Central memory CD8-positive, alpha-beta T cell (primary cell): ENCODE measurements around the gene GNL2.

Experiments used
- ATAC-seq: fragments of 150-1000 bp; cut with Tn5 transposase; replicated peaks from 2 replicates; pipeline ENCODE4 v1.10.0; 2022; ENCODE audit warnings: mild to moderate bottlenecking, moderate FRiP score, moderate number of reproducible peaks; ENCODE audit not compliant: poor library complexity, severe bottlenecking; ENCODE audit errors: extremely low read depth
- DNase-seq, 2 donors: peaks; one replicate each; pipeline ENCODE4 v3.0.0; 2021; ENCODE audit warnings: low spot score in 2 of 2
- H3K27ac Mint-ChIP-seq: one replicate; pipeline ENCODE4 v1.8.0; 2022; ENCODE audit warnings: low read depth, mild to moderate bottlenecking, moderate library complexity, mixed read lengths
- H3K27me3 Mint-ChIP-seq: one replicate; pipeline ENCODE4 v1.8.0; 2022; ENCODE audit warnings: mixed read lengths
- H3K36me3 Mint-ChIP-seq: one replicate; pipeline ENCODE4 v1.8.0; 2022; ENCODE audit warnings: mild to moderate bottlenecking, moderate library complexity, mixed read lengths; ENCODE audit not compliant: insufficient read depth
- H3K4me1 Mint-ChIP-seq: one replicate; pipeline ENCODE4 v1.8.0; 2022; ENCODE audit warnings: mixed read lengths
- H3K4me3 Mint-ChIP-seq: one replicate; pipeline ENCODE4 v1.8.0; 2022; ENCODE audit warnings: mild to moderate bottlenecking, moderate library complexity, mixed read lengths
- H3K9me3 Mint-ChIP-seq: one replicate; pipeline ENCODE4 v1.8.0; 2022; ENCODE audit warnings: mixed read lengths

Gene GNL2

GRCh38 chr1:37628026-37628556 lies 32.4 kb upstream of the GNL2 start:
- no peaks in the 10 kb centered on the region for H3K36me3 Mint-ChIP-seq
- H3K9me3 Mint-ChIP-seq = no peaks in the 10 kb centered on the region
- peaks cover 5% of the 10 kb centered on the region for H3K4me1 Mint-ChIP-seq
- ATAC-seq (no peak), DNase-seq (no peak)
- H3K27me3 Mint-ChIP-seq = peaks cover 92% of the 10 kb centered on the region
- no peak overlapping the region for H3K27ac Mint-ChIP-seq
- H3K4me3 Mint-ChIP-seq = no peak overlapping the region

GRCh38 chr1:37622131-37622530 lies 26.4 kb upstream of the GNL2 start:
- Mint-ChIP-seq H3K9me3 (no peaks in the 10 kb centered on the region), H3K27ac (no peak overlapping the region), H3K4me1 (no peaks in the 10 kb centered on the region), H3K27me3 (peaks cover 64% of the 10 kb centered on the region), H3K36me3 (no peaks in the 10 kb centered on the region), H3K4me3 (no peak overlapping the region)
- DNase-seq (no peak), ATAC-seq (no peak)

GRCh38 chr1:37621326-37621870 lies 25.7 kb upstream of the GNL2 start:
- Mint-ChIP-seq H3K27me3 (peaks cover 64% of the 10 kb centered on the region), H3K4me1 (no peaks in the 10 kb centered on the region), H3K4me3 (no peak overlapping the region), H3K9me3 (no peaks in the 10 kb centered on the region), H3K36me3 (no peaks in the 10 kb centered on the region), H3K27ac (no peak overlapping the region)
- DNase-seq (no peak), ATAC-seq (no peak)

- Mint-ChIP-seq H3K27ac (no peak overlapping the region), H3K4me1 (no peaks in the 10 kb centered on the region), H3K36me3 (no peaks in the 10 kb centered on the region), H3K27me3 (peaks cover 64% of the 10 kb centered on the region), H3K9me3 (no peaks in the 10 kb centered on the region), H3K4me3 (no peak overlapping the region)
- ATAC-seq = no peak
- no peak for DNase-seq
Measured at GRCh38 chr1:37620707-37621106, 25.0 kb upstream of the GNL2 start.

GRCh38 chr1:37616330-37616729 lies 20.6 kb upstream of the GNL2 start:
- no peak for ATAC-seq
- H3K27ac Mint-ChIP-seq = no peak overlapping the region
- H3K4me3 Mint-ChIP-seq = no peak overlapping the region
- DNase-seq = no peak
- H3K36me3 Mint-ChIP-seq = no peaks in the 10 kb centered on the region
- peaks cover 57% of the 10 kb centered on the region for H3K27me3 Mint-ChIP-seq
- H3K4me1 Mint-ChIP-seq = no peaks in the 10 kb centered on the region
- no peaks in the 10 kb centered on the region for H3K9me3 Mint-ChIP-seq

DNA sequence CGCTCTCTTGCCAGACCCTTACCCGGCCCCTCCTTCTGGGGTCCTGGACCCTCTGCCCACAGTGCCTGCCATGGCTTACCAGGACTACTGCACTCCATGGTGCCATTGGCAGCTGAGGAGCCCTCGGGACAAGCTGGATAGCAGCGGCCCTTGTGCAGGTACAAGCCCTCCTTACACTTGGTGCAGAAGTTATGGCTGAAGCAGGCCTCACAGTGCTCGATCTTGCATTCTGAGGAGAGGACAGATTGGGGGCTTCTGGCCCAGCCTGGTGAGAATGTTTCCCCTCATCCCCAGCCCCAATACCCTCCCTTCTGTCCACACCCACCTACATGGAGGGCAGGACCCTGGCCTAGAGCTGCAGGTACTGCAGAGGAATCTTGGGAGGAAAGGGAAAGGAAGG lies 18.4 kb upstream of the GNL2 start:
- Mint-ChIP-seq H3K4me1 (no peaks in the 10 kb centered on the region), H3K27ac (no peak overlapping the region), H3K36me3 (no peaks in the 10 kb centered on the region), H3K9me3 (no peaks in the 10 kb centered on the region), H3K27me3 (peaks cover 44% of the 10 kb centered on the region), H3K4me3 (no peak overlapping the region)
- ATAC-seq (no peak), DNase-seq (no peak)

- DNase-seq (no peak), ATAC-seq (no peak)
- no peak overlapping the region for H3K4me3 Mint-ChIP-seq
- no peaks in the 10 kb centered on the region for H3K4me1 Mint-ChIP-seq
- no peak overlapping the region for H3K27ac Mint-ChIP-seq
- H3K9me3 Mint-ChIP-seq = no peaks in the 10 kb centered on the region
- no peaks in the 10 kb centered on the region for H3K36me3 Mint-ChIP-seq
- H3K27me3 Mint-ChIP-seq = peaks cover 26% of the 10 kb centered on the region
Measured at GRCh38 chr1:37612186-37612585, 16.4 kb upstream of the GNL2 start.

DNA sequence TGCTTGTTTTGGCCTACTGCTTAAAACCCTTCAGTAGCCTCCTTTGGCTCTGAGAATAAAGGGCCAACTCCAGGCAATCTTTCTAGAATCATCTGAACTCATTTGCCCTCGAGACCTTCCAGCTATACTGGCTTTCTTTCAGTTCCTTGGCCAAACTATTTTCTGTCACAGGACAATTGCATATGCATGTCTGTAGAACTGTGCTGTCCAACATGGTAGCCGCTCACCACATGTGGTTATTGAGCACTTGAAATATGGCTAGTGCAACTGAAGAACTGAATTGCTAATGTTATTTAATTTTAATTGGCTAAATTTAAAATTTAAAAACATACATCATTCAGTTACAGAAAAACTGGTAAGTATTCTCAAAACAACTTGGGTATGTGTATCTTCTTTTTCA lies 14.3 kb upstream of the GNL2 start:
- Mint-ChIP-seq H3K36me3 (no peaks in the 10 kb centered on the region), H3K27ac (no peak overlapping the region), H3K4me3 (no peak overlapping the region), H3K4me1 (no peaks in the 10 kb centered on the region), H3K9me3 (no peaks in the 10 kb centered on the region), H3K27me3 (peaks cover 6% of the 10 kb centered on the region)
- no peak for DNase-seq
- no peak for ATAC-seq

- peaks cover 11% of the 10 kb centered on the region for H3K27me3 Mint-ChIP-seq
- H3K36me3 Mint-ChIP-seq = no peaks in the 10 kb centered on the region
- no peak for ATAC-seq
- no peak for DNase-seq
- no peak overlapping the region for H3K27ac Mint-ChIP-seq
- no peak overlapping the region for H3K4me3 Mint-ChIP-seq
- H3K4me1 Mint-ChIP-seq = no peaks in the 10 kb centered on the region
- H3K9me3 Mint-ChIP-seq = no peaks in the 10 kb centered on the region
Measured at GRCh38 chr1:37609002-37609401, 13.3 kb upstream of the GNL2 start.

GRCh38 chr1:37606481-37607263 lies 10.9 kb upstream of the GNL2 start:
- no peak overlapping the region for H3K27ac Mint-ChIP-seq
- DNase-seq = no peak
- no peak for ATAC-seq
- no peaks in the 10 kb centered on the region for H3K9me3 Mint-ChIP-seq
- H3K4me1 Mint-ChIP-seq = peaks cover 5% of the 10 kb centered on the region
- H3K27me3 Mint-ChIP-seq = peaks cover 23% of the 10 kb centered on the region
- H3K4me3 Mint-ChIP-seq = no peak overlapping the region
- no peaks in the 10 kb centered on the region for H3K36me3 Mint-ChIP-seq

GRCh38 chr1:37605806-37606474 lies 10.2 kb upstream of the GNL2 start:
- Mint-ChIP-seq H3K27ac (no peak overlapping the region), H3K36me3 (no peaks in the 10 kb centered on the region), H3K27me3 (peaks cover 23% of the 10 kb centered on the region), H3K4me3 (no peak overlapping the region), H3K4me1 (peaks cover 5% of the 10 kb centered on the region), H3K9me3 (no peaks in the 10 kb centered on the region)
- ATAC-seq (no peak), DNase-seq (no peak)

GRCh38 chr1:37605061-37605650 lies 9.4 kb upstream of the GNL2 start:
- Mint-ChIP-seq H3K36me3 (no peaks in the 10 kb centered on the region), H3K4me3 (no peak overlapping the region), H3K9me3 (no peaks in the 10 kb centered on the region), H3K27me3 (peaks cover 23% of the 10 kb centered on the region), H3K27ac (no peak overlapping the region), H3K4me1 (peaks cover 5% of the 10 kb centered on the region)
- DNase-seq (no peak), ATAC-seq (no peak)
